Urinary bladder (tissue), 4 donors: ENCODE measurements around the gene BRMS1. TPM values are rescaled to one million over a fixed set of nuclear protein-coding genes. Genes with fewer than 3 reads are reported as not detected.
"Not testable (repeated sequence)": the region's sequence is repeated elsewhere in the genome, so short reads cannot be mapped to it uniquely, and the experiment has no call there.

Experiments
- DNase-seq: peaks from one replicate; pipeline ENCODE4 v3.0.0-alpha.2; 2015; ENCODE audit errors: extremely low spot score
- H3K27ac ChIP-seq: one replicate; pipeline ENCODE4 v1.5.1; 2013; ENCODE audit warnings: low read depth, mild to moderate bottlenecking, moderate library complexity
- H3K36me3 ChIP-seq: one replicate; pipeline ENCODE4 v1.6.1; 2013; ENCODE audit warnings: mild to moderate bottlenecking, moderate library complexity; ENCODE audit not compliant: insufficient read depth
- H3K4me1 ChIP-seq: one replicate; pipeline ENCODE4 v1.6.1; 2013; ENCODE audit warnings: mild to moderate bottlenecking, moderate library complexity; ENCODE audit not compliant: insufficient read depth
- H3K4me3 ChIP-seq: one replicate; pipeline ENCODE4 v1.5.1; 2013; ENCODE audit warnings: low read depth, low read length
- WGBS: extraction: QIAGEN DNeasy Blood & Tissue Kit; methylation state at CpG from one replicate; pipeline ENCODE4 v1.1.7; 2013; 5-methylcytosine and 5-hydroxymethylcytosine counted together
- polyA plus RNA-seq: library from polyadenylated mRNA; stranded (reverse); fragments of 200-250 nt; gene quantifications from one replicate; pipeline ENCODE4 v1.2.3, GENCODE V29; 2013
- total RNA-seq: library from RNA; depleted of rRNA; stranded (reverse); fragments of >200 nt; gene quantifications from one replicate; pipeline ENCODE4 v1.2.3, GENCODE V29; 2014
- donor health status: healthy with polysubstance abuse.
- donor health status: healthy.

The BRMS1 gene
- total and polyA plus RNA-seq, 2 donors = 13.6 to 37.3 TPM

DNA sequence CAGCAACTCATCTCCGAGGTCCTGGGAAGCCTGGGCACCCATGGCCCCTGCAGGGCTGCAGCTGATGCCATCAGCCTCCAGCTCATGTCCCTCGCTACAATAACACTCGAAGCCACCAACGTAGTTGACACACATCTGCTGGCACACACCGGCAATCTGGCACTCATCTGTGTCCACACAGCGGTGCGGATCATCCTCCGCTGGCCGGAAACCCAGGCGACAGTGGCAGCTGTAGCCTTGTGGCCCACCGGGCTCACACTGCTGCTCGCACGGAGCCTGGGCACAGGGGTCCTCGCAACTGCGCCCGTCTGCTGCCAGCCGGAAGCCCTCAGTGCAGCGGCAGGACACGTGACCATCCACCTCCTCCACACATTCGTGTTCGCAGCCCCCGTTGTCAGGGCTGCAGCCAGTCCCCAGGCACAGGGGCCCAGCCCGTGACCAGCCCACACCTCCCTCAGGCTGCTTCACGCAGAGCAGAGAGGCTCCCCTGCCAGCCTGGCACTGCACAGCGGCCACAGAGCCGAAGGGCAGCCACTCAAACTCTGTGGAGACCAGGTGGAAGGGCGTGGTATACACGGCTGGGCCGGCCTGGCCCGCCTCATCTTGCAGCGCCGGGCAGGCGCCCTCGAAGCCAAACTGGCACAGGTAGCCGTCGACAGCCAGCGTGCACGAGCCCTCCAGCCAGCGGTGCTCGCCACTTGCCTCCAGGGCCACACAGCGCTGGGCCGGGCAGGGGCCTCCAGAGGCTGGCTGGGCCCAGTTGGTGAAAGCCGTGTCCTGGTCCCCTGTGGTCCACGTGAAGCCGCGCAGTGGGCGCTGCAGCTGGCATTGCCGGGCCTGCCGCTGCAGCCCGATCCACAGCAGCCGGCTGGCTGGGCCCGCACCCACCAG lies 28.7 kb downstream of the BRMS1 start:
- 32% methylated on average over 52 of the region's 52 CpGs for WGBS

DNA sequence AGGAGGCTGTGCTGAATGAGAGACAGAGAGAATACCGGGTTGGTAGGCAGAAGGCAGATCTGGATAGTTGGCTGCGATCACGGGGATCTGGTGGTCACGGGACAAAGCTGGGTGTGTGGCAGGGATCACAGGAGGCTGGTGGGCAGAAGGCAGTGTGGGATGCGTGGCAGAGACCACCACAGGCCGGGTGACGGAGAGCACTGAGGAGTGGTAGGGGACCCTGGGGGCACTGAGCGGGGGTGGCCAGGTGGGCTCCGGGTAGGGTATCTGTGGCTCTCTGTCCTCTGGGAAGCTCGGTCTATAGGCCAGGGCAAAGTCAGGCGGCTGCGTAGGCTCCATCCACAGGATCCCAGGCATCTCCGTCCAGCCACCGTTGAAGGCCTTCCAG lies 29.4 kb downstream of the BRMS1 start:
- no peak for DNase-seq
- Histone ChIP-seq H3K36me3 (no peaks in the 10 kb centered on the region), H3K4me1 (no peaks in the 10 kb centered on the region), H3K4me3 (peak overlapping the region; percentile 55), H3K27ac (peak overlapping the region; percentile 42)
- 57% methylated on average over 14 of the region's 14 CpGs for WGBS

More for the DNA sequence above, 28.7 kb downstream of the BRMS1 start:
- Histone ChIP-seq H3K27ac (peak overlapping the region; percentile 45), H3K4me1 (no peaks in the 10 kb centered on the region), H3K4me3 (peak overlapping the region; percentile 55), H3K36me3 (no peaks in the 10 kb centered on the region)
- DNase-seq = no peak

DNA sequence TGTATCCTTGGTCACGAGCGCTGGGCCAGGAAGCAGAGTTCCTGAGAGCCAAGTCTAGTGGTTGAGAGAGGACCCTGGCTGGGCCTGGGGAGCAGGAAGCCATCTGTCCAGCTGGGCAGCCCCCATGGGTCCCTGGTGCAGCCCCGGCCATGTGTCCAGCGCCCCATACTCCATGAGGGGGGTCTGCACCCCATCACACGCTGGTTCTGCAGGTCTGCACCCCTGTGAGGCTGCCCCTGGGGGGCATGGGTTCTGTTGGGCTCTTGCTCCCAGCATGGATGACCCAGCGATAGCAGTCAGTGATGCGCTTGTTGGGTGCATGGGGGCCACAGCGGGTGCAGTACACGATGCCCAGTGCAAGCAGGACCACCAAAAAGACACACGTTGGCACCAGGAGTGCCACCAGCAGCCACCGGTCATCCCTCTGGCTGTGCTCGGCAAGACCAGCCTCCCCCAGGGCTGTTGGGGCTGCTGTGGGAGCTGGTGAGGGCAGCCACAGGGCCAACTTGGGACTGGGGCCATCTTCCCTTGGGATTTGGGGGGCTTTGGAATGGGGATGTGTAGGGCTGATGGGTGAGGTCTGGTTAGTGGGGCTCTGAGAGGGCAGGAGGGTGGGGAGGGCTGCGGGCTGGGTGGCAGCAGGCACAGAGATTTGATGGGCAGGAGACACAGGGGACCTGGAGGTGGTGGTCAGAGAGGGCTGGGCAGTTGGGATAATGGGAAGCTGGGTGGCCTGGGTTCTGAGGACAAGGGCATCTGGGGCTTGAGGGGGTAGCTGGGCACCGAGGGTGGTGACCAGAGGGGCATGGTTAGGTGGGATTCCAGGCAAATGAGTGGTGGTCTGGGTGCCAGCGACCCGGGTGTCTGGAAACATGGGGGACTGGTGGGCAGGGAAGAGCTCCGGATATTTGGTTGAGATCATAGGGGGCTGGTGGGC lies 30.1 kb downstream of the BRMS1 start:
- no peaks in the 10 kb centered on the region for H3K4me1 ChIP-seq
- H3K4me3 ChIP-seq = no peak overlapping the region
- H3K27ac ChIP-seq = peak overlapping the region; percentile 42

DNA sequence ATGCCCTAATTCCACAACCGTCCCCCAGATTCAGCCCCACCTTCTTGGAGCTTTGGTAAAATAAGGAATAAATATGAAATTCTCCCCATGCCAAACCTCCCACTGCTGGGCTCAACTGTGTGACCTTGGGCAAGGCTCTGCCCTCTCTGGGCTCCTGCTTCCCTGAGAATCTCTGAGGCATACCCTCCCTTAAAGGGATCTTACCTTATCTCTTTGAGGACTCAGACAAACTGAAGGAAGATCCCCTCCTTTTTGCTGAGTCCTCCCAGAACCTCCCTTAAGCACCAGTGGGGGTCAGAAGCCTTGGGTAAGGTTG lies 30.8 kb downstream of the BRMS1 start:
- Histone ChIP-seq H3K27ac (peak overlapping the region; percentile 86), H3K4me3 (no peak overlapping the region), H3K4me1 (no peaks in the 10 kb centered on the region), H3K36me3 (no peaks in the 10 kb centered on the region)
- no peak for DNase-seq
- 22% methylated on average over 1 of the region's 1 CpG for WGBS

More for the DNA sequence above, 30.1 kb downstream of the BRMS1 start:
- WGBS = 64% methylated on average over 17 of the region's 17 CpGs
- no peaks in the 10 kb centered on the region for H3K36me3 ChIP-seq
- DNase-seq = no peak

DNA sequence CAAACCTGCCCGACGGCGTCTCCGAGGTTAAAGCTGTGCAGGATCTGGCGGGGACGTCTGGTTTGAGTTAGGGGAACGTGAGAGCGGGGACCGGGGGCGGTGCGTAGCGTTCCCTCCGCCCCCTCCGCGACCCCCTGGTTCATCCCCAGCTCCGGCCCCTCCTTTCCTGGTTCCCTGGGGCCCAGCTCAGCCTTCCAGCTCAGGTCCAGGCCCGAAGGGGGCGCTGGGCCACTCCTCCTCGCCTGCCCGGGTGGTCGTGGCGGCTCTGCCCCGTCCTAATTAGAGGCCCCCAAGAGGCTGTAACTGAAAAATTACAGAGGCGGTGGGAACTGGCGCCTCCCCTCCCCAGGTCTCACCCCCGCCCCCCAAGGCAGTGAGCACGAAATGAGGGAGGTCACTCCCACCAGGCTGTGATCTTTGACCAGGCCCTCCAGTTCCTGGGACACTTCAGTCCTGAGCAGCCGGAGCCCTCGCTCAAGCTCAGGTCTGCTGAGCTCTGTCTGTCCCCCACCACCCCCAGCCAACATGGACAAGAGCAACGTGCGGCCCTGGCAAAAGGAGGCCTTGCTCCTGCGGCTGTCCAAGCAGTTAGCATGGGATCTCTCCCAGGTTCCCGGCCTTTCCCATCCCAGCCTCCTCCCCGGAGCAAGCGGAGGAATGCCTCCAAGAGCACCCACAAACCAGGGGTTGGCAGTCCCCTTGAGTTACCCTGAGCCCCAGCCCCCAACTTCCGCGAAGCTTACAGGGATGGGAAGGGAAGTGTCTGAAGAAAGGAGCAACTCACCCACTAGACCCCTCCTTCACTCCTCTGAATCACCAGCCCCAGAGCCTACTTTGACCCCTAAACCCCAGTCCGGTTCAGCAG lies 31.4 kb downstream of the BRMS1 start:
- H3K36me3 ChIP-seq = no peaks in the 10 kb centered on the region
- peak overlapping the region; percentile 86 for H3K27ac ChIP-seq
- peak overlapping the region; percentile 34 for H3K4me3 ChIP-seq
- H3K4me1 ChIP-seq = no peaks in the 10 kb centered on the region
- peak; percentile 70 for DNase-seq
- 21% methylated on average over 38 of the region's 38 CpGs for WGBS

DNA sequence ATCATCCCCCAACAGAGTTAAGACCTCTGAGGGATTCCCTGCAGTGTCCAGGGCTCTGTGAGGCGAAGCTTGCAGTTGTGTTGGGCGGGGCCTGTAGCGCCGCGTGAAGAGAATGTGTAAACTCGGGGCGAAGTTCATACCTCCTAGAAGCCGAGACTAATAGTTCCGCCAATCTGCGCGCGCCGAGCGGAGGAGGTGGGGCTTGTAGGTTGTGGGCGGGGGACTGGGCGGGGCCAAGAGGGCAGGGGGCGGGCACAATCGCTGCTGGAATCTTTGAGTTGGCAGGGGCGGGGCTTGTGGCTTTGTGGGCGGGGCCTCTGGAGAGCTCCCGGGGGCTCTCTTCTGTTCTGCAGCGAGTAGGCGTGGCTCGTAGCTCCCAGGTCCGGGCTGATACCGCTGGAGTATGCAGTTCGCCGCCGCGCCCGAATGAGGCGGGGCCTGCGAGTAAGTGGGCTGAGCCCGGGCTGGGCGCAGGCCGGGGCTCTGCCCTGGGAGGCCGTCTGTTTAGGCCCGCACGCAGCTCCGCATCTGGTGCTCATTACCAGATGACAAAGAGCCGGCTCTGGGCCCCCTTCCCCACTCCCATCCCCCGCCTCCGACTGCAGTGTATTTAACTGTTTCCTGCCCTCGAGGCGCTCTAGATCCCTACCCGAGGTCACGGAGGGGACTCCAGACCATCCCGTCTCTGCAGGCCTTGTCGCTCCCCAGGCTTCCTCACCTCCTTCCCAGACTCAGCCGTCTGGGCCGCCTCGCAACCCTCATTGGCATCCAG lies 32.2 kb downstream of the BRMS1 start:
- no peaks in the 10 kb centered on the region for H3K4me1 ChIP-seq
- WGBS = 1% methylated on average over 52 of the region's 52 CpGs

DNA sequence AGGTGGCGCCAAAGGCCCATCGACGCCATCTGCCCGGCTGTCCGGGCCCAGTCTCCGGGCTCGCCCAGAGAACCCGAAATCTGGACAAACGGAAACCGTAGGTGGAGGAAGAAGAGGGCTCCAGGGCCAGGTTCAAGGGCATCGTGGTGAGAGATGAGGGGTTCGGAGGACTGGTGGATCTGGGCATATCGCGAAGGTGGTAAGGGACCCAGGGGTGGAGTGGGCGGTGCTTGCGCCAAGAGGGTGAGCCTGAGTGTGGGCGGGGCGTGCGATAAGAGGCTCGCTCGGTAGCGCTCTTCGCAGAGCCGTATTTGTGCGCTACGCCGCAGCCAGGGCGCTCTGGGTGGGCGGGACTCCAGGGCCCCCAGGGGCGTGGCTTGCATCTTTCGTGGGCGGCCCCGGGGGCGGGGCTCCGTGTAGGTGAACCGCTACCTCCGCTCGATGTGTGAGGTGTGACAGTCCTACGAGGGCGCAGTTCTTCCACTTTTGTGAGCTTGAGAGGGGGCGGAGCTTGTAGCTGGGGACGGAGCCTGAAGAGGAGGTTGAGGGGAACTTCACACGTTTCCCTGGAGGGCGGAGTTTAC lies 32.8 kb downstream of the BRMS1 start:
- peak overlapping the region; percentile 83 for H3K27ac ChIP-seq
- H3K4me3 ChIP-seq = peak overlapping the region; percentile 45
- no peaks in the 10 kb centered on the region for H3K36me3 ChIP-seq
- no peaks in the 10 kb centered on the region for H3K4me1 ChIP-seq
- DNase-seq = peak; percentile 81
- under 1% methylated on average over 44 of the region's 44 CpGs for WGBS

More for the DNA sequence above, 32.2 kb downstream of the BRMS1 start:
- Histone ChIP-seq H3K36me3 (no peaks in the 10 kb centered on the region), H3K27ac (peak overlapping the region; percentile 86), H3K4me3 (peak overlapping the region; percentile 45)
- peak; percentile 96 for DNase-seq

DNA sequence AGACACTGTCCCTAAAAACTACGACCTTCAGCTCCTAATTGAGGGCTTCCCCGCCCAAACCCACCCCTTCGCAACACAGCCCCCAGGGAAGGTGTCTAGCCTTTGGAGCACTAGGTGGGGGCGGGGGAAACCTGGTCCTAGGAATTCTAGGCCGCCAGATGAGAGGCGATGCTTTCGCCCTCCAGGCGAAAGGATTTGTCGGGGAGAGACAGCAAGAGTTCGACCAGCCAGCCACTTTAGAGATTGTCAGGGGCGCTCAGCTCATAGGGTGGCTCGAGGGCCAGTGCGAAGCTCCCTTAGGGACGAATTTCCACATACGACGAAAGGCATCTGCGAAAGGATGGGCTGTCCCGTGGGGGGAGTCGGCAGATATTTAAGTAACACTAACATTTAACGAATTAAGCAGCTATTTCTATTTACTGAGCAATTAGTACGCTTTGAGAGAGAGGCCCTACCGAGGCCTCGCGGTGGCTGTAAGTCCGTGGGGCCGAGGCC lies 33.4 kb downstream of the BRMS1 start:
- H3K27ac ChIP-seq = no peak overlapping the region

DNA sequence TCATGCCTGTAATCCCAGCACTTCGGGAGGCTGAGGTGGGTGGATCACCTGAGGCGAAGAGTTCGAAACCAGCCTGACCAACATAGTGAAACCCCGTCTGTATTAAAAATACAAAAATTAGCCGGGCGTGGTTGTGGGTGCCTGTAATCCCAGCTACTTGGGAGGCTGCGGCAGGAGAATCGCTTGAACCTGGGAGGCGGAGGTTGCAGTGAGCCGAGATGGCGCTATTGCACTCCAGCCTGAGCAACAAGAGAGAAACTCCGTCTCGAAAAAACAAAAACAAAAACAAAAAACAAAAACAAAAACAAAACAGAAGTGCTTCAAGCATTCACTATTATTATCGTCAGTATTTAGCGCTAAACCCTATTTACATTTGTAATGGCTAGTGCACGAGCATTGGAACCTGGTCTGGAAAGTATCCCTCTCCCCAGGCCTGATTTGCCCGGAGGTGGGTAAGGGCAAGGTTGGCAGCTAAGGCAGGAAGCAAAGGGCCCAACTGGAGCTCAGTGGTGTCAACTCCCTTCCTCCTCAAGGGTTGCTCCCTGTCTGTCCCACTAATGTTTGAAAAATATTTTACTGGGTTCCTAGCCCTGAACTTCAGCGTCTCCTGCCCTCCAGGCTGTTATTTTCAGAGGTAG lies 34.0 kb downstream of the BRMS1 start:
- H3K4me1 ChIP-seq, H3K4me3 ChIP-seq, DNase-seq, H3K27ac ChIP-seq, H3K36me3 ChIP-seq: not testable (repeated sequence)
- 83% methylated on average over 18 of the region's 18 CpGs for WGBS

More for the DNA sequence above, 33.4 kb downstream of the BRMS1 start:
- 26% methylated on average over 26 of the region's 26 CpGs for WGBS
- DNase-seq = no peak
- Histone ChIP-seq H3K4me3 (peak overlapping the region; percentile 45), H3K36me3 (no peaks in the 10 kb centered on the region), H3K4me1 (no peaks in the 10 kb centered on the region)

DNA sequence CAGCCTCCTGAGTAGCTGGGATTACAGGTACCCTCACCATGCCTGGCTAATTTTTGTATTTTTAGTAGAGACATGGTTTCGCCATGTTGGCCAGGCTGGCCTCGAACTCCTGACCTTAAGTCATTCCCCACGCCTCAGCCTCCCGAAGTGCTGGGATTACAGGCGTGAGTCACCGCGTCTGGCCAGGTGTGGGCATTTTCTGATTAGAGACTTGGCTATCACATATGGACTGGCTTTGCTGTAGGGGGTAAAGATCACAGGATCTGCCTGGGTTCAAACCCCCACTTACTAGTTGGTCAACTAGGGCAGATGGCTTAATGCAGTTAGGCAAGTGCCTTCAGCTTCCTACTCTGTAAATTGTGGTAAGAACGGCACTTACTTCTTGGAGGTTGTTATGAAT lies 34.6 kb downstream of the BRMS1 start:
- DNase-seq = no peak
- Histone ChIP-seq H3K36me3 (no peaks in the 10 kb centered on the region), H3K27ac (no peak overlapping the region), H3K4me1 (no peaks in the 10 kb centered on the region), H3K4me3 (no peak overlapping the region)
- 80% methylated on average over 8 of the region's 8 CpGs for WGBS

DNA sequence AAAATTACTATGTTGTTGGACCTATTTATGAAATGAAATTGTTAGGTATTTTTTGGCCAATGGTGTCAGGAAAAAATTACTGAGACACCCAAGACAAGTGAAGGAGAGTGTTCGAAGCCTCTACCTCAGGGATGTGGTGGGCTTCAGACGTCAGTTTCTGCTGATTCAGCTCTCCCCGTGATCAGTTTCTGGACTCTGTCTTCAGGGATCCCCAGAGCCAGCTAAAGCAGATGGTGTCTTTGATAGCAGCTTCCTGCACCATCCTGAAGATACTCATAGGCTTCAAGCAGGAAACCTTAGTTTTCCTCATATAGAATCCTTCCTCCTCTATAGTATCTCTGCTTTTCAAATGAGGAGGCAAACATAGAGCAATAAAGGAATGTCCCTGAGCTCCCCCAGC lies 35.4 kb downstream of the BRMS1 start:
- Histone ChIP-seq H3K4me1 (no peaks in the 10 kb centered on the region), H3K4me3 (no peak overlapping the region), H3K27ac (no peak overlapping the region), H3K36me3 (no peaks in the 10 kb centered on the region)
- no peak for DNase-seq
- WGBS = 40% methylated on average over 3 of the region's 3 CpGs

DNA sequence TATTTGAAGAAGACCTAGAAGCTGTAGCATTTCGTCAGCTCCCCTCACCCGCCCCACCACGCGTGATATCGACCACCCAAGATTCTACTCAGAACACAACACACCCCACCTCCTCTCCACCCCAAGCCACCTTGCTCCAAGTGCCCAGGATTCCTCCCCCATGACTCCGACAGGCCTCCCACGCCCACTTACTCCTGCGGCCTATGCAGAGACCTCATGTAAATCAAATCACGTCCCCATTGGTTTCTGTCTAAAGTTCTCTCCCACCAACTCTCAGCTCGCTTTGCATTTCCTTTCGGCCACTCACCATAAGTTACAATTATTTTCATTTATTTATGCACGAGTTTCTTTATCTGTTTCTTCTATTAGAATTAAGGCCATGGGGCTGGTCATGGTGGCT lies 42.2 kb downstream of the BRMS1 start:
- H3K4me1 ChIP-seq = no peaks in the 10 kb centered on the region
- WGBS = 85% methylated on average over 12 of the region's 12 CpGs
- H3K36me3 ChIP-seq = no peaks in the 10 kb centered on the region
- no peak overlapping the region for H3K4me3 ChIP-seq
- H3K27ac ChIP-seq = no peak overlapping the region
- no peak for DNase-seq
